HEK293 (cell line): Measurements from ENCODE around the gene GLT1D1.

Experiments used
- CTCF ChIA-PET: fragments of 350-600 bp; formaldehyde crosslinking; extraction: SDS; loops from one replicate; lab custom pipeline; 2021; ENCODE audit warnings: antibody characterized with exemption; lab: Yijun Ruan, JAX
- POLR2A ChIA-PET: fragments of 300-600 bp; formaldehyde crosslinking; extraction: SDS; loops from one replicate; lab custom pipeline; 2020; ENCODE audit warnings: antibody characterized with exemption, inconsistent platforms; lab: Yijun Ruan, JAX
- H3K27ac ChIP-seq: fragments of 200-500 bp; sonication (Bioruptor generic); 2 replicates; pipeline ENCODE4 v1.5.1; 2014; ENCODE audit warnings: low read depth, low read length, control low read depth, inconsistent platforms; ENCODE audit errors: extremely low read depth
- H3K36me3 ChIP-seq, 2 experiments: fragments of 200-500 bp in 1 of 2; sonication (Bioruptor generic) in 1 of 2; 1 replicate in 1 of 2; 2 replicates in 1 of 2; pipeline ENCODE4 v1.5.1; 2014 to 2017; ENCODE audit warnings: inconsistent platforms in 2 of 2, low read length in 2 of 2; ENCODE audit not compliant: control insufficient read depth in 2 of 2, insufficient read depth in 1 of 2
- H3K4me1 ChIP-seq: fragments of 200-500 bp; sonication (Bioruptor generic); 2 replicates; pipeline ENCODE4 v1.5.1; 2014; ENCODE audit warnings: mild to moderate bottlenecking, low read length, inconsistent platforms; ENCODE audit not compliant: control insufficient read depth, insufficient read depth
- H3K4me3 ChIP-seq: 2 replicates; pipeline ENCODE4 v1.5.1; 2011; ENCODE audit warnings: low read depth, mild to moderate bottlenecking, control low read depth, low read length, moderate library complexity
- H3K9me3 ChIP-seq: fragments of 200-500 bp; sonication (Bioruptor generic); 2 replicates; pipeline ENCODE4 v1.5.1; 2014; ENCODE audit warnings: low read depth, low read length, inconsistent platforms; ENCODE audit not compliant: control insufficient read depth, insufficient read depth
- KLF16 ChIP-seq: fragments of 450-650 bp; formaldehyde crosslinking; IDR thresholded peaks from 2 replicates; pipeline ENCODE4 v1.5.1; 2017; ENCODE audit warnings: missing biosample characterization, missing genetic modification characterization
- REPIN1 ChIP-seq: fragments of 450-650 bp; formaldehyde crosslinking; IDR thresholded peaks from 2 replicates; pipeline ENCODE4 v1.5.1; 2017; ENCODE audit warnings: missing biosample characterization, missing genetic modification characterization, low read depth
- SCRT1 ChIP-seq: fragments of 450-650 bp; formaldehyde crosslinking; IDR thresholded peaks from 2 replicates; pipeline ENCODE4 v1.5.1; 2016; ENCODE audit warnings: missing biosample characterization, missing genetic modification characterization, borderline replicate concordance
- TRIM28 ChIP-seq: IDR thresholded peaks from 2 replicates; pipeline ENCODE4 v1.6.1; 2011; ENCODE audit warnings: low read length, control low read depth, borderline replicate concordance
- ZBTB21 ChIP-seq: fragments of 450-650 bp; formaldehyde crosslinking; IDR thresholded peaks from 2 replicates; pipeline ENCODE4 v1.5.1; 2017; ENCODE audit warnings: missing biosample characterization, missing genetic modification characterization
- ZBTB26 ChIP-seq: fragments of 450-650 bp; formaldehyde crosslinking; optimal IDR thresholded peaks from 2 replicates; pipeline ENCODE3; 2016; ENCODE audit warnings: missing biosample characterization, mild to moderate bottlenecking, missing genetic modification characterization
- ZNF114 ChIP-seq: fragments of 450-650 bp; formaldehyde crosslinking; IDR thresholded peaks from 2 replicates; pipeline ENCODE4 v1.5.0; 2017; ENCODE audit warnings: missing biosample characterization, missing genetic modification characterization
- ZNF138 ChIP-seq: fragments of 450-650 bp; formaldehyde crosslinking; IDR thresholded peaks from 2 replicates; pipeline ENCODE4 v1.5.1; 2016; ENCODE audit warnings: missing biosample characterization, missing genetic modification characterization, borderline replicate concordance
- ZNF155 ChIP-seq: fragments of 450-650 bp; formaldehyde crosslinking; IDR thresholded peaks from 2 replicates; pipeline ENCODE4 v1.5.1; 2016; ENCODE audit warnings: missing biosample characterization, missing genetic modification characterization
- ZNF23 ChIP-seq: fragments of 450-650 bp; formaldehyde crosslinking; IDR thresholded peaks from 2 replicates; pipeline ENCODE4 v1.5.1; 2016; ENCODE audit warnings: missing biosample characterization, missing genetic modification characterization, borderline replicate concordance
- ZNF239 ChIP-seq: fragments of 450-650 bp; formaldehyde crosslinking; IDR thresholded peaks from 2 replicates; pipeline ENCODE4 v1.5.1; 2016; ENCODE audit warnings: missing biosample characterization, missing genetic modification characterization
- ZNF350 ChIP-seq: fragments of 450-650 bp; formaldehyde crosslinking; IDR thresholded peaks from 2 replicates; pipeline ENCODE4 v1.5.0; 2017; ENCODE audit warnings: missing biosample characterization, mild to moderate bottlenecking, missing genetic modification characterization
- ZNF449 ChIP-seq: fragments of 450-650 bp; formaldehyde crosslinking; IDR thresholded peaks from 2 replicates; pipeline ENCODE4 v1.5.1; 2017; ENCODE audit warnings: missing biosample characterization, mild to moderate bottlenecking, missing genetic modification characterization, moderate library complexity
- ZNF514 ChIP-seq: fragments of 450-650 bp; formaldehyde crosslinking; IDR thresholded peaks from 2 replicates; pipeline ENCODE4 v1.5.1; 2016; ENCODE audit warnings: missing biosample characterization, missing genetic modification characterization
- ZNF830 ChIP-seq: fragments of 450-650 bp; IDR thresholded peaks from 2 replicates; pipeline ENCODE4 v1.5.0; 2018; ENCODE audit warnings: missing biosample characterization, missing genetic modification characterization, low read depth, mild to moderate bottlenecking, moderate library complexity
- ZNF843 ChIP-seq: fragments of 450-650 bp; formaldehyde crosslinking; IDR thresholded peaks from 2 replicates; pipeline ENCODE4 v1.5.1; 2016; ENCODE audit warnings: missing biosample characterization, missing genetic modification characterization
- ZSCAN4 ChIP-seq: fragments of 450-650 bp; formaldehyde crosslinking; IDR thresholded peaks from 2 replicates; pipeline ENCODE4 v1.5.1; 2017; ENCODE audit warnings: missing biosample characterization, missing genetic modification characterization
- TF ChIP-seq, protein P1 (sequence below): fragments of 450-650 bp; formaldehyde crosslinking; IDR thresholded peaks from 2 replicates; pipeline ENCODE4 v1.5.0; 2017; ENCODE audit warnings: missing biosample characterization, missing genetic modification characterization, borderline replicate concordance
- TF ChIP-seq, protein P2 (sequence below): fragments of 450-650 bp; formaldehyde crosslinking; IDR thresholded peaks from 2 replicates; pipeline ENCODE4 v1.5.1; 2016; ENCODE audit warnings: missing biosample characterization, missing genetic modification characterization
- TF ChIP-seq, protein P3 (sequence below): fragments of 450-650 bp; formaldehyde crosslinking; IDR thresholded peaks from 2 replicates; pipeline ENCODE4 v1.5.1; 2016; ENCODE audit warnings: missing biosample characterization, missing genetic modification characterization

Gene GLT1D1

GRCh38 chr12:128976120-128976738 is 123.0 kb downstream of the GLT1D1 start (continued):
- TF ChIP-seq SCRT1, result no peak
- no peak for TF ChIP-seq TRIM28
- no peak for TF ChIP-seq REPIN1 (tag by site-specific recombination)
- TF ChIP-seq, protein P1, sequence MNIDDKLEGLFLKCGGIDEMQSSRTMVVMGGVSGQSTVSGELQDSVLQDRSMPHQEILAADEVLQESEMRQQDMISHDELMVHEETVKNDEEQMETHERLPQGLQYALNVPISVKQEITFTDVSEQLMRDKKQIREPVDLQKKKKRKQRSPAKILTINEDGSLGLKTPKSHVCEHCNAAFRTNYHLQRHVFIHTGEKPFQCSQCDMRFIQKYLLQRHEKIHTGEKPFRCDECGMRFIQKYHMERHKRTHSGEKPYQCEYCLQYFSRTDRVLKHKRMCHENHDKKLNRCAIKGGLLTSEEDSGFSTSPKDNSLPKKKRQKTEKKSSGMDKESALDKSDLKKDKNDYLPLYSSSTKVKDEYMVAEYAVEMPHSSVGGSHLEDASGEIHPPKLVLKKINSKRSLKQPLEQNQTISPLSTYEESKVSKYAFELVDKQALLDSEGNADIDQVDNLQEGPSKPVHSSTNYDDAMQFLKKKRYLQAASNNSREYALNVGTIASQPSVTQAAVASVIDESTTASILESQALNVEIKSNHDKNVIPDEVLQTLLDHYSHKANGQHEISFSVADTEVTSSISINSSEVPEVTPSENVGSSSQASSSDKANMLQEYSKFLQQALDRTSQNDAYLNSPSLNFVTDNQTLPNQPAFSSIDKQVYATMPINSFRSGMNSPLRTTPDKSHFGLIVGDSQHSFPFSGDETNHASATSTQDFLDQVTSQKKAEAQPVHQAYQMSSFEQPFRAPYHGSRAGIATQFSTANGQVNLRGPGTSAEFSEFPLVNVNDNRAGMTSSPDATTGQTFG (tag by site-specific recombination), result no peak
- no peak for TF ChIP-seq ZBTB26 (tag by site-specific recombination)
- TF ChIP-seq KLF16 (tag by site-specific recombination), result no peak
- TF ChIP-seq, protein P2, sequence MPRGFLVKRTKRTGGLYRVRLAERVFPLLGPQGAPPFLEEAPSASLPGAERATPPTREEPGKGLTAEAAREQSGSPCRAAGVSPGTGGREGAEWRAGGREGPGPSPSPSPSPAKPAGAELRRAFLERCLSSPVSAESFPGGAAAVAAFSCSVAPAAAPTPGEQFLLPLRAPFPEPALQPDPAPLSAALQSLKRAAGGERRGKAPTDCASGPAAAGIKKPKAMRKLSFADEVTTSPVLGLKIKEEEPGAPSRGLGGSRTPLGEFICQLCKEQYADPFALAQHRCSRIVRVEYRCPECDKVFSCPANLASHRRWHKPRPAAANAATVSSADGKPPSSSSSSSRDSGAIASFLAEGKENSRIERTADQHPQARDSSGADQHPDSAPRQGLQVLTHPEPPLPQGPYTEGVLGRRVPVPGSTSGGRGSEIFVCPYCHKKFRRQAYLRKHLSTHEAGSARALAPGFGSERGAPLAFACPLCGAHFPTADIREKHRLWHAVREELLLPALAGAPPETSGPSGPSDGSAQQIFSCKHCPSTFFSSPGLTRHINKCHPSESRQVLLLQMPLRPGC (tag by site-specific recombination), result no peak

- CTCF ChIA-PET, result no interaction called here
- Histone ChIP-seq H3K4me1 (no peaks in the 10 kb centered on the region), H3K4me3 (no peak overlapping the region), H3K36me3 (no peaks in the 10 kb centered on the region), H3K9me3 (no peaks in the 10 kb centered on the region), H3K27ac (no peak overlapping the region)
- POLR2A ChIA-PET, result no interaction called here
- TF ChIP-seq ZNF23 (tag by site-specific recombination) (no peak), ZNF138 (no peak), ZNF514 (no peak), ZNF830 (tag by site-specific recombination) (no peak), ZSCAN4 (no peak), ZNF843 (tag by site-specific recombination) (no peak), ZBTB21 (no peak), ZNF350 (tag by site-specific recombination) (no peak), ZNF239 (tag by site-specific recombination) (no peak), ZNF449 (tag by site-specific recombination) (no peak), ZNF114 (tag by site-specific recombination) (no peak), ZNF155 (tag by site-specific recombination) (no peak)
- TF ChIP-seq, protein P3, sequence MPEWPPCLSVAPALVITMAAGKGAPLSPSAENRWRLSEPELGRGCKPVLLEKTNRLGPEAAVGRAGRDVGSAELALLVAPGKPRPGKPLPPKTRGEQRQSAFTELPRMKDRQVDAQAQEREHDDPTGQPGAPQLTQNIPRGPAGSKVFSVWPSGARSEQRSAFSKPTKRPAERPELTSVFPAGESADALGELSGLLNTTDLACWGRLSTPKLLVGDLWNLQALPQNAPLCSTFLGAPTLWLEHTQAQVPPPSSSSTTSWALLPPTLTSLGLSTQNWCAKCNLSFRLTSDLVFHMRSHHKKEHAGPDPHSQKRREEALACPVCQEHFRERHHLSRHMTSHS (tag by site-specific recombination), result no peak
Observed at GRCh38 chr12:128977441-128977840, 124.2 kb downstream of the GLT1D1 start.
